Left ventricle myocardium superior (tissue), 1 donor: ENCODE measurements around the gene SORD. TPM values are rescaled to one million over a fixed set of nuclear protein-coding genes. Genes with fewer than 3 reads are reported as not detected.
A peak's percentile ranks its signal among the peaks of the same experiment; 100 is the strongest.
"Not testable (repeated sequence)": the region's sequence is repeated elsewhere in the genome, so short reads cannot be mapped to it uniquely, and the experiment has no call there.

ENCODE experiments used
- ATAC-seq: fragments of 200-7000 bp; cut with Tn5 transposase; one replicate; pipeline ENCODE4 v1.9.1; 2020; ENCODE audit warnings: mild to moderate bottlenecking, moderate library complexity
- DNase-seq: peaks from one replicate; pipeline ENCODE4 v3.0.0-alpha.2; 2020
- intact Hi-C: fragments of 100-400 bp; cut with micrococcal nuclease; formaldehyde crosslinking; loops from one replicate; pipeline ENCODE4 v1.11.0; 2022
- total RNA-seq: library from RNA; stranded (reverse); fragmentation: NEBNext Ultra II Directional; extraction: Animal tissue kit (Norgen Biotek cat#: 25700); gene quantifications from one replicate; pipeline ENCODE4 v1.2.1, GENCODE V29; 2021
- donor health status: DM: no; HTN: yes; CAD: no; lungs with severe emphysema.

The SORD gene
- total RNA-seq, 1 donor from 2014 or later = 13.6 TPM

GRCh38 chr15:45088801-45089711 is 66.1 kb downstream of the SORD start:
- intact Hi-C loops = no loop called here
- no peak for DNase-seq
- ATAC-seq = no peak

GRCh38 chr15:45089712-45090373 is 66.8 kb downstream of the SORD start:
- ATAC-seq = no peak
- DNase-seq = no peak
- intact Hi-C loops = no loop called here

- intact Hi-C loops = no loop called here
- no peak for ATAC-seq
- no peak for DNase-seq
Measured at GRCh38 chr15:45091161-45091560, 68.2 kb downstream of the SORD start.

GRCh38 chr15:45091576-45091975 is 68.6 kb downstream of the SORD start:
- intact Hi-C loops = no loop called here
- peak; percentile 71 for DNase-seq
- ATAC-seq = peak; percentile 98

- ATAC-seq = no peak
- intact Hi-C loops = no loop called here
- DNase-seq = no peak
Measured at GRCh38 chr15:45093013-45093412, 70.0 kb downstream of the SORD start.

- intact Hi-C loops = no loop called here
- no peak for DNase-seq
- no peak for ATAC-seq
Measured at GRCh38 chr15:45093622-45094357, 70.8 kb downstream of the SORD start.

GRCh38 chr15:45094358-45094730 is 71.3 kb downstream of the SORD start:
- DNase-seq (no peak), ATAC-seq (no peak)
- intact Hi-C loops = no loop called here

- intact Hi-C loops = no loop called here
- no peak for DNase-seq
- ATAC-seq = no peak
Measured at GRCh38 chr15:45095661-45096060, 72.7 kb downstream of the SORD start.

DNA sequence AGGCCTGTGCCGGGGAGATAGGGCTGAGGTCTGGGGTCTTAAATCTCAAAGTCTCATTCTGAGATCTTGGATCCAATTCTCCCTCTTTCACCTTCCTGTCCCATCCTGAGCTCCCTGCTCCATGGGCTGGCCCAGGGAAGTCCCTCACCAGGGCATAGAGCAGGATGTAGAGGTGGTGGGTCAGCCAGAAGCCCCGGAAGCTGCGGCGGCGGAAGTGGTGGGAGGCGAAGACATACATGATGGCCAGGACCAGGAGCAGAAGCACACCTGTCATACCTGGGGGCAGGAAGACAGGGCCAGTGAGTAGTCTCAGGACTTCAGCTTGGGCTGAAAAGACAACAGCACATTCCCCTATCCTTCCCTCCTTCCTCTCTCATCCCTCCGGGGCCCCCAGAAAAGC is 74.5 kb downstream of the SORD start:
- intact Hi-C loops = no loop called here
- no peak for ATAC-seq
- DNase-seq = no peak

DNA sequence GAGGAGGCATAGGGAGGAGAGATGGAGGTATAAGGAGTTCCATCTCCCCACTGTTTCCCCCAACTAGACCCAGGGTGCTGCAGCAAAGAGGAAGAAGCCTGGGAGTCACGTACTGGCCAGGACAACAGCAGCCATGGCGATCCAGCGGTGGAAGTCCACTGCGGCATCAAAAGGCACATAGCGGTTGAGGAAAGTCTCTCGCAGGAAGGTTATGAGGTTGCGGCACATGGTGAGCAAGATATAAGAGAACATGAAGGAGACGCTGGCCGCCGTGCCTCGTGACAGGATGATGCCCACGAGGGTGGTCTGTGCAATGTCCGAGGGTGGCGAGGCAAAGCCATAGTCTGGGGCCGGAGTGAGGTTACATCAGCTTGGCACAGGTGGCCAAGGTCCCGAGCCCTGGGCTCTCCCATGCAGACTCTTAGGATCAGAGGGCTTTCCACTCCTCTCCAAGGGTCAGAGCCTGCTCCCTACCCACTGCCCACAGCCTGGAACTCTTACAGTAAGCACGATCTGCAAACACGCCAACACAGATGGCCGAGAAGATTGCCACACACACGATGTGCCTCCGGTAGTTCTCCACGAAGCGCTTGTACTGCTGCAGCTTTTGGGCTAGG is 76.7 kb downstream of the SORD start:
- intact Hi-C loops = no loop called here
- DNase-seq = no peak
- ATAC-seq = no peak

DNA sequence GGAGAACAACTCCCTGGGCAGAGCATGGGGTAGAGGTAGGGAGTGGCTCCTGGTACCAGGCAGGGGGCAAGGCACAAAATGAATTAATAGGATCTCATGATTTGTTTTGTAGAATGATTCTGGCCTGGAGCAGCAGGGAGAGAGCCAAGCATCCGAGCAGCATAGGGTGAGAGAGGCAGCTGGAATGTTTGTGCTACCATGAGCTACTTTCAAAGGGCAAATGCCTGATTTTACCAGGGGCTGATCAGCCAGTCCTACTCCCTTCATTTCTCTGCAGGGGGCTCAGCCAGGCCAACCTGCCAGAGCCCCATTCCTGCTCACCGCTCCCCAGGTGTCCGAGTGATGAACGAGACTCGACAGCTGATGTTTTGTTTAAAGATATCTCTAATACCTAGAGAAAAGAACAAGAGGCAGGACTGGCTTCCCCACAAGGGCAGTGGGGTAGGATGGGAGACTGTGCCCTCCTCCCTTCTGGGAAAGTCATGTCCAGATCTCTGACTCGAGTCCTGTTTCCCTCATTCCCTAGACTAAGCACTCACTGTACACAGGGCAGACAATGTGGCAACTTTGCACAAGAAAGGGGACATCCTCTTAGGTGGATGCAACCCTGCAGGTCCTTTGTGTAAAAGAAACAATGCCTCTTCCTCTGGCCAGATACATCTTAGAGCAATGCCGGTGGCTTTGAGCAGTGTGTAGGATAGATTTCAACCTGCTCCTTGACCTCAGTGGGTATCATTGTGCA is 78.1 kb downstream of the SORD start:
- intact Hi-C loops = no loop called here
- DNase-seq (no peak), ATAC-seq (no peak)

DNA sequence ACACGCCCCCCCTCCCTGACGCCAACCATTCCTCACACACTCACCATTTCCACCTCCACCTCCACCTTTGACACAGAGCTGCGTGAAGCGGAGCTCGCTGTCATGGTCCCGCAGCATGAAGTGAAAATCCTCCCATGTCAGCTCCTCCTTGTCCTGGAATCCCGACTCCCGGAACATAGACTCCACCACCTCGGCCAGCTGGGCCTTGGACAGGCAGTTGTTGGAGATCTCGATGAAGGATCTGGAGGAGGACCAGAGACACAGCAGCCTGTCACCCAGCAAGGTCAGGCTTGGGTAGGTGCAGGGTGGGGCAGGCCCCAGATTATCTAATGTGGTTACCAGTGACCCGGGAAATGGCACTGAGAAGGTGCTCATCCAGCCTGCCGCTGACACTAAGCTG is 78.8 kb downstream of the SORD start:
- DNase-seq (no peak), ATAC-seq (no peak)
- intact Hi-C loops = no loop called here

DNA sequence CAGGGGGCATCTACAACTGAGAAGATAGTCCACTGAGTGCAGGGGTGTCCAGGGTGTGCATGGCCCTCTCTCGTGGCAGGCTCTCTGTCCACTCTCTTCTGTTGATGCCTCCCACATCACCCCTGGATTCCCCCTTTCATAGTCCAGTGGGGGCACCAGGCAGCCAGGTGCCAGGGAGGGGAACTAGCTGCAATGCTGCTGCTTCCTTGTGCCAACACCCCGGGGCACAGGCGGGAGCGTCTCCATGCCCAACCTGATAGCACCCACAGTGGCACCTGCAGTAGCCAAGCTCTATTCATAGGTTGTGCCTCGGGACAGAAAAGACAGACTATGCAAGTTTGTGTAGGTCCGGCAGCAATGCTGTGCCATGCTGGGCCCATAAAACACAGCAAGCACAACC is 79.2 kb downstream of the SORD start:
- intact Hi-C loops = no loop called here
- ATAC-seq (no peak), DNase-seq (no peak)

- intact Hi-C loops, DNase-seq, ATAC-seq: not testable (repeated sequence)
Measured at GRCh38 chr15:45104170-45104569, 81.2 kb downstream of the SORD start.

DNA sequence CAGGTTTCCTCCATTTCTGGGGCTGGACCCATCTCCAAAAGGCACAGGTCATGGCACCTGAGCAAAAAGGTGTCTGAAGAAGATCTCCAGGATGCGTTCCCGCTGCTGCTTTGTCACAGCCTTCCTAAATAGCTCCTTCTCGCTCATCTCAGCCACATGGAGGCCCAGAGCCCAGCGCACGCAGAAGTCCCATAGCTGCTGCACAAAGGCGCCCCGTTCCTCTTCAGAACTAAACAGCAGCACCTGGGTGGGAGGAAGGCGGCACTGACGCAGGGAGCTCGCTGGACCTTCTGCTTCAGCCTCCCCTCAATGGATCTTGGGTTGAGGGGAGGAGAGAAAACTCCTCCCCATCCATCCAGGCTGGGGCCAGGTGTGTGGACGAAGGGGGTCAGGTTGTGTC is 82.6 kb downstream of the SORD start:
- no peak for ATAC-seq
- DNase-seq = no peak
- intact Hi-C loops = no loop called here

GRCh38 chr15:45106002-45106790 is 83.2 kb downstream of the SORD start:
- DNase-seq (no peak), ATAC-seq (no peak)
- intact Hi-C loops = no loop called here

GRCh38 chr15:45107941-45108630 is 85.1 kb downstream of the SORD start:
- ATAC-seq = no peak
- intact Hi-C loops = no loop called here
- no peak for DNase-seq
